Neural cell (in vitro differentiated cells): Measurements from ENCODE around the gene ATE1. TPM values are rescaled to one million over a fixed set of nuclear protein-coding genes. Genes with fewer than 3 reads are reported as not detected.
"Not testable (repeated sequence)": the region's sequence is repeated elsewhere in the genome, so short reads cannot be mapped to it uniquely, and the experiment has no call there.

Experiments
- H2AFZ ChIP-seq: fragments of 200-600, 300-800 bp; sonication (generic), shearing (Covaris generic); 2 replicates; pipeline ENCODE4 v1.6.0; 2014; ENCODE audit warnings: low read depth, mild to moderate bottlenecking, antibody characterized with exemption, low read length, moderate library complexity
- H3F3A ChIP-seq: fragments of 200-600 bp; shearing (Covaris generic); 2 replicates; pipeline ENCODE4 v1.6.1; 2016; ENCODE audit warnings: mild to moderate bottlenecking, moderate library complexity, mixed read lengths, antibody characterized with exemption, low read length; ENCODE audit not compliant: insufficient read depth, poor library complexity, severe bottlenecking
- H3K27ac ChIP-seq: fragments of 200-600, 300-800 bp; sonication (generic), shearing (Covaris generic); 2 replicates; pipeline ENCODE4 v1.5.1; 2014; ENCODE audit warnings: mild to moderate bottlenecking, low read length, moderate library complexity
- H3K27me3 ChIP-seq: fragments of 300-800, 200-600 bp; sonication (generic), shearing (Covaris generic); 2 replicates; pipeline ENCODE4 v1.6.0; 2014; ENCODE audit warnings: mild to moderate bottlenecking, low read depth, low read length, moderate library complexity; ENCODE audit not compliant: insufficient read depth
- H3K36me3 ChIP-seq: fragments of 300-800, 200-600 bp; sonication (generic), shearing (Covaris generic); 2 replicates; pipeline ENCODE4 v1.5.1; 2014; ENCODE audit warnings: mild to moderate bottlenecking, antibody characterized with exemption, low read length, moderate library complexity; ENCODE audit not compliant: insufficient read depth
- H3K4me2 ChIP-seq: fragments of 300-800, 200-600 bp; sonication (generic), shearing (Covaris generic); 2 replicates; pipeline ENCODE4 v1.6.0; 2014; ENCODE audit warnings: mild to moderate bottlenecking, low read length
- H3K4me3 ChIP-seq: fragments of 300-800, 200-600 bp; sonication (generic), shearing (Covaris generic); 2 replicates; pipeline ENCODE4 v1.5.1; 2014; ENCODE audit warnings: mild to moderate bottlenecking, low read length, moderate library complexity
- H3K79me2 ChIP-seq: fragments of 200-600 bp; shearing (Covaris generic); replicated peaks from 2 replicates; pipeline ENCODE4 v1.6.0; 2014; ENCODE audit warnings: mild to moderate bottlenecking, low read length, moderate library complexity; ENCODE audit not compliant: insufficient read depth
- H3K9ac ChIP-seq: fragments of 300-800, 200-600 bp; sonication (generic), shearing (Covaris generic); 2 replicates; pipeline ENCODE4 v1.6.1; 2016; ENCODE audit warnings: mild to moderate bottlenecking, low read length, mixed read lengths
- H3K9me2 ChIP-seq: fragments of 200-600 bp; shearing (Covaris generic); 2 replicates; pipeline ENCODE4 v1.6.1; 2016; ENCODE audit warnings: mild to moderate bottlenecking, low read length, mixed read lengths; ENCODE audit not compliant: insufficient read depth
- H3K9me3 ChIP-seq: fragments of 200-600, 300-800 bp; sonication (generic), shearing (Covaris generic); 2 replicates; pipeline ENCODE4 v1.6.1; 2016; ENCODE audit warnings: mild to moderate bottlenecking, mixed run types, low read length, moderate library complexity, mixed read lengths
- H4K20me1 ChIP-seq: fragments of 200-600 bp; shearing (Covaris generic); 2 replicates; pipeline ENCODE4 v1.6.1; 2016; ENCODE audit warnings: mild to moderate bottlenecking, mixed run types; ENCODE audit not compliant: insufficient read depth
- CTCF ChIP-seq: fragments of 450-650 bp; IDR thresholded peaks from 2 replicates; pipeline ENCODE4 v1.5.1; 2014; ENCODE audit warnings: antibody characterized with exemption, mild to moderate bottlenecking, moderate library complexity; ENCODE audit not compliant: poor library complexity, severe bottlenecking
- EP300 ChIP-seq: fragments of 450-650 bp; conservative IDR thresholded peaks from 2 replicates; pipeline ENCODE4 v1.6.1; 2014; ENCODE audit warnings: antibody characterized with exemption, mild to moderate bottlenecking, moderate library complexity; ENCODE audit not compliant: poor library complexity, severe bottlenecking
- EZH2 ChIP-seq: fragments of 200-600, 300-800 bp; shearing (Covaris generic), sonication (generic); IDR thresholded peaks from 2 replicates; pipeline ENCODE4 v1.6.1; 2014; ENCODE audit warnings: antibody characterized with exemption, low read length, borderline replicate concordance, mild to moderate bottlenecking; ENCODE audit not compliant: insufficient read depth, poor library complexity, severe bottlenecking
- MXI1 ChIP-seq: fragments of 450-650 bp; conservative IDR thresholded peaks from 2 replicates; pipeline ENCODE4 v1.6.1; 2014; ENCODE audit warnings: antibody characterized with exemption, mild to moderate bottlenecking; ENCODE audit not compliant: poor library complexity, severe bottlenecking
- POLR2AphosphoS5 ChIP-seq: IDR thresholded peaks from 2 replicates; pipeline ENCODE4 v1.6.1; 2012
- RAD21 ChIP-seq: fragments of 450-650 bp; conservative IDR thresholded peaks from 2 replicates; pipeline ENCODE4 v1.6.1; 2014; ENCODE audit warnings: antibody characterized with exemption, mild to moderate bottlenecking, moderate library complexity
- REST ChIP-seq: IDR thresholded peaks from 2 replicates; pipeline ENCODE4 v1.6.1; 2012; ENCODE audit warnings: borderline replicate concordance
- SMC3 ChIP-seq: fragments of 450-650 bp; conservative IDR thresholded peaks from 2 replicates; pipeline ENCODE4 v1.6.1; 2014; ENCODE audit warnings: antibody characterized with exemption, mild to moderate bottlenecking, moderate library complexity; ENCODE audit not compliant: poor library complexity
- TAF1 ChIP-seq: IDR thresholded peaks from 2 replicates; pipeline ENCODE4 v1.6.1; 2012; ENCODE audit warnings: low read depth
- polyA plus RNA-seq: library from polyadenylated mRNA; depleted of rRNA; stranded (reverse); fragments of >200 nt; gene quantifications from 2 replicates; pipeline ENCODE4 v1.2.3, GENCODE V29; 2014

ATE1 gene
- polyA plus RNA-seq, 1 donor from 2014 or later = 23.7 TPM

- no peaks in the 10 kb centered on the region for H3K9me3 ChIP-seq
- H3K79me2 ChIP-seq = peaks cover 11% of the 10 kb centered on the region
- no peaks in the 10 kb centered on the region for H3K9me2 ChIP-seq
- peak overlapping the region; percentile 88 for H3K4me2 ChIP-seq
- H3K36me3 ChIP-seq = no peaks in the 10 kb centered on the region
- H3K4me3 ChIP-seq = peak overlapping the region; percentile 90
- no peaks in the 10 kb centered on the region for H3F3A ChIP-seq
- H4K20me1 ChIP-seq = no peaks in the 10 kb centered on the region
- TF ChIP-seq POLR2AphosphoS5 (peak; percentile 12), MXI1 (no peak)
- H3K27ac ChIP-seq = no peak overlapping the region
- H3K27me3 ChIP-seq = no peaks in the 10 kb centered on the region
- peak overlapping the region; percentile 56 for H2AFZ ChIP-seq
- H3K9ac ChIP-seq = peak overlapping the region; percentile 70
Observed at GRCh38 chr10:121974019-121974534, 46.2 kb upstream of the ATE1 start.

- H3K4me3 ChIP-seq, H3K79me2 ChIP-seq, H3K36me3 ChIP-seq, H4K20me1 ChIP-seq, H3K9me3 ChIP-seq, H3F3A ChIP-seq, H3K9me2 ChIP-seq, H3K9ac ChIP-seq, H3K27ac ChIP-seq, H3K27me3 ChIP-seq, H3K4me2 ChIP-seq, H2AFZ ChIP-seq: not testable (repeated sequence)
Observed at GRCh38 chr10:121969086-121969485, 41.3 kb upstream of the ATE1 start.

GRCh38 chr10:121965996-121966395 lies 38.2 kb upstream of the ATE1 start:
- H3F3A ChIP-seq = no peaks in the 10 kb centered on the region
- H3K36me3 ChIP-seq = peaks cover 5% of the 10 kb centered on the region
- no peak overlapping the region for H3K4me2 ChIP-seq
- H4K20me1 ChIP-seq = no peaks in the 10 kb centered on the region
- no peaks in the 10 kb centered on the region for H3K9me2 ChIP-seq
- no peak overlapping the region for H2AFZ ChIP-seq
- no peak for TF ChIP-seq SMC3
- no peaks in the 10 kb centered on the region for H3K9me3 ChIP-seq
- H3K4me3 ChIP-seq = no peak overlapping the region
- no peak overlapping the region for H3K27ac ChIP-seq
- no peaks in the 10 kb centered on the region for H3K27me3 ChIP-seq
- H3K9ac ChIP-seq = no peak overlapping the region
- H3K79me2 ChIP-seq = no peaks in the 10 kb centered on the region

GRCh38 chr10:121961456-121961855 lies 33.6 kb upstream of the ATE1 start:
- no peaks in the 10 kb centered on the region for H3K9me3 ChIP-seq
- H3K9ac ChIP-seq = no peak overlapping the region
- H2AFZ ChIP-seq = no peak overlapping the region
- H3K27me3 ChIP-seq = no peaks in the 10 kb centered on the region
- H3K27ac ChIP-seq = no peak overlapping the region
- H3K9me2 ChIP-seq = no peaks in the 10 kb centered on the region
- H4K20me1 ChIP-seq = no peaks in the 10 kb centered on the region
- no peaks in the 10 kb centered on the region for H3K36me3 ChIP-seq
- H3K4me2 ChIP-seq = no peak overlapping the region
- no peaks in the 10 kb centered on the region for H3F3A ChIP-seq
- H3K79me2 ChIP-seq = no peaks in the 10 kb centered on the region
- TF ChIP-seq POLR2AphosphoS5 (no peak), REST (no peak), TAF1 (no peak), CTCF (no peak), MXI1 (no peak), EP300 (no peak), EZH2 (no peak), SMC3 (no peak), RAD21 (no peak)
- no peak overlapping the region for H3K4me3 ChIP-seq
